NB4 (cell line): ENCODE results near the gene SMIM38.

Source experiments
- DNase-seq: peaks from one replicate; pipeline ENCODE4 v3.0.0; 2010; ENCODE audit warnings: low read depth
- H3K4me3 ChIP-seq: one replicate; pipeline ENCODE4 v1.5.1; 2011; ENCODE audit warnings: mild to moderate bottlenecking, low read depth, low read length, moderate library complexity
- CTCF ChIP-seq: IDR thresholded peaks from one replicate; pipeline ENCODE4 v1.5.1; 2012; ENCODE audit warnings: low read depth, low read length
- MAX ChIP-seq: IDR thresholded peaks from 2 replicates; pipeline ENCODE4 v1.6.1; 2011; ENCODE audit warnings: low read depth, low read length
- MYC ChIP-seq: IDR thresholded peaks from 2 replicates; pipeline ENCODE4 v1.6.1; 2011; ENCODE audit warnings: low read depth, low read length
- POLR2A ChIP-seq: IDR thresholded peaks from 2 replicates; pipeline ENCODE4 v1.6.1; 2011; ENCODE audit warnings: mild to moderate bottlenecking; ENCODE audit not compliant: insufficient read length; ENCODE audit errors: extremely low read depth

Gene SMIM38

DNA sequence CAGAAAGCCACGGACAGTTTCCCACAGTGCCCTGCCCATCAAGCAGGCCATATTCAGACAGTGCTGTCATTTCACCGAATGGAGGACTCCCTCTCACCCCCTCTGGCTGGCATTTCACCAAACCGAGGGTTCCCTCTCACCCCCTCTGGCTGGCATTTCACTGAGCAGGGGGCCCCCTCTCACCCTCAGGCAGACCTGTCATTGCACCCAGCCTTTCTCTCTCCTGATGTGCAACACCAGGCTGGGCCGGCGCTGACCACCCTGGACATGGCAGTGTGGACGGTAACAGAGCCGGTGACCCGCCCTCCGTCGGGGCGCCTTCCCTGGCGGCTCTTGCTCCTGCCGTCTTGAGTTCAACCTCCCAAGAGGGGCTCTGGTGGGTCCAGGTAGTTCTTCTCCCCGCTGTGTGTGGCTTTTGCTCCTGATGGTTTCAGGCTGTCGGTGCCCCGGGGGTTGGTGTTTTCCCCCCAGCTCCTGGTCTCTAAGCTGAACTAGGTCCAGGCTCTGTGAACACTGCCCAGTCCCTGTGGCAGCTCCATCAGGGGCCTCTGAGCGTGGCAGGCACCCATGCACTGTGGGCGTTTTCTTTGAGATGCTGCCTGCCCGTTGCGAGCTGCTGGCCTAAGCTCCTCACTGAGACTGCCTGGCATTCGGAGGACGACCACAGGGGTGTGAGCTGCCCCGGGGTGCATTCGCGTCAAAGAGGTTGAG, 46.9 kb downstream of the SMIM38 start:
- H3K4me3 ChIP-seq = no peak overlapping the region
- TF ChIP-seq POLR2A (no peak), MYC (no peak), MAX (no peak), CTCF (no peak)
- DNase-seq = no peak

DNA sequence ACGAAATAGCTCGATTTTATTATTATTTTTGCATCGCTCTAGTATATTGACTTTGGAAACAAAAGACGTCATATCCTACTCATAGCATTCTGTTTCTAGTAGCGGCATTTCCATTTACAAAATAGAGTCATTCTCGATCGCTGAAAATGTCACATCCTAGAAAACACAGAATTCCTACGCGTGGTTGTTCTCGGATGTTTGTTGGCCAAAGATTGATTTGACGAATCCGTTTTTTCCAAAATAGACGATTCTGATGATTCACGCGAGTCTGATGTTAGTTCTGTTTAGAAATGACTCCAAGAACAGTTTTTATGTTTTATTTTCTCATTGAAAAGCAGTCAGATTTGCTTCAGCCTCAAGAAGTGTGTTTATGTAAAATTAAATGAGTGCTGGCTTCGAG, 47.6 kb downstream of the SMIM38 start:
- H3K4me3 ChIP-seq = no peak overlapping the region
- no peak for TF ChIP-seq MAX
- TF ChIP-seq CTCF = no peak
- TF ChIP-seq MYC = no peak
- TF ChIP-seq POLR2A = no peak
- DNase-seq = no peak

DNA sequence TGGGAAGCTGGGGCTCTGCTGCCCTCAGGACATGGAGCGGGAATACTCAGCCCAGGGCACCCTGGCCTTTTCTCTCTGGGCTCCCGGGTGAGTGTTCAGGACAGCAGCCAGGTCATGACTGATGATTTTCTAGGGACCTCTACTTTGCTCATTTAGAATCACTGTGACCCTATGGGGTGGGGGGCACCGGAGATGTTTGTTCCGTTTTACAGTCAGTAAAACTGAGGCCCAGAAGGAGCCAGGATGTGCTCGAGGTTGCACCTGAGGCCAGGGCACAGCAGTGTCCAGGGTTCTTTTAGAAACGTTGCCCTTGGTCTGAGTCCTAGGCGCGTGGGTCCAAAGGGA, 48.1 kb downstream of the SMIM38 start:
- no peak overlapping the region for H3K4me3 ChIP-seq
- no peak for TF ChIP-seq MAX
- no peak for TF ChIP-seq MYC
- no peak for TF ChIP-seq POLR2A
- TF ChIP-seq CTCF = no peak
- DNase-seq = no peak

DNA sequence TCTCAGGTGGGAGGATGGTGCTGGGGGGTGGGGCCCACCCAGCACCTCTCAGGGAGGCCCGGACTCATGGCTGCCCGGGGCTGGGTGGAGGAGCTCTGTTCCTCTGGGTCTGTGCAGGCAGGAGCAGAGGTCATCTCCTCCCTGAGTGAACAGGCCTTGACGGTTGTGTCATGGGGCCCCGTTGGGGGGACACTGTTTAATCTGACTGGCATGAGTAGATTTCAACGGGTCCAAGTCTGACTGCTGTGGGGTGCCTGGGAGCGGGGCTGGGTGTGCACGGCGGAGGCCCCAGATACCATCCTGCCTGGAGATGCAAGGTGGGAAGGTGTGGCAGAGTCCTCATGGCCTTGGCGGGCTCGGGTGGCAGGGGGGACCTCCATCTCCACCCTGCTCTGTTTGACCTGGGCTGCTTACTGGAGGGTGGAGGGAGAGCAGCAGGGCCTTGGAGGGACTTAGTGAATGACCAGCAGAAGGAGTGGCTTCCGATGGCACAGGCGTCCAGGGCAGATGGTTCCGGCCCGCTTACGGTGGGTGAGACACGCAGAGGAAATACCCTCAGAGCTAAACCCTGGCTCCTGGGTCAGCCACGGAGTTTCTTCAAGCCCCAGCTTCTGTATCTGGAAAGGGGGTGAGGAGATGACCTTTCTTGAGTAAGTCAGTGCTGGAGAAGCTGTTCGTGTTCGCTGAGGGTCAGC, 48.7 kb downstream of the SMIM38 start:
- no peak for DNase-seq
- TF ChIP-seq MYC (no peak), MAX (no peak), POLR2A (no peak), CTCF (no peak)
- no peak overlapping the region for H3K4me3 ChIP-seq

DNA sequence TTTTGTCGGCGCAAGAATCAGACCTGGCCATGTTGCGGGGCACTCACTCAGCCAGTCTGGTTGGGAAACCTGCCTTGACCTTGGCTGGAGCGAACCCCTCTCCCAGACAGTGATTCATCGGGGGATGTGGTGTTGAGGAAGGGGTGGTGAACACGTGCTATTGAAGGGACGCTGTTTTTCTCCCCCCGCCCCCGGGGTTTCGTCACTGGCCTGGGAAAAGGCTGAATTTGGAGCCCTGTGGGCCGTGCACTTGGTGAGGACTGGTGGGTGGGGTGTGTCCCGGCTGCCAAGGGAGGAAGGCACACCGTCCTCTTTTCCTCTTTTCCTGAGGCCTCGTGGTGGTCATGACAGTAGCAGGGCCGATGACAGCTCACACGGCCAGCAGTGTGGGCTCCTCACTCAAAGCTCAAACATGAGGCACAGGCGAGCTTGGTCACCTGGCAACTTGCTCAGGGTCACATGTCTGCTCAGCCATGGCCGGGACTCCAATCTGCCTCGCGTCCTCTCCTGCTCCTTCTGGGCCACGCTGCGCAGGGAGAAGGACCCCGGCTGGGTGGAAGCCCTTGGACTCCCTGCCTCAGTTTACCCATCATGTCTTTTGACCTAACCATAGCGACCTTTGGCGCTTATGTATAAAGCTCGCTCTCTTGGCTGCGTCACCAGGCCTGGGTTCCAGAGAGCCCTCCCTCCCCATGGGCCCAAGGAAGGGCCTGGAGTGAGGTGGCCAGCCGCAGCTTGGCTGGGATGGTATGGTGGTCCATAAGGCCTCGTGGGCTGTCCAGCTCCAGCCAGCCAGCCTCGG, 49.4 kb downstream of the SMIM38 start:
- H3K4me3 ChIP-seq = no peak overlapping the region
- TF ChIP-seq MAX (no peak), MYC (no peak), CTCF (no peak), POLR2A (no peak)
- DNase-seq = no peak
